ENCODE measurements around the gene ITGA2.

- TF ChIP-seq CTCF (IDR thresholded peaks at IDR 0.05) (no peak), POLR2A (IDR thresholded peaks at IDR 0.05) (no peak)
These were observed 19.6 kb downstream of the ITGA2 start for GRCh38 chr5:53008751-53009150.
